GM19025 (cell line): ENCODE data around the gene CUBN.

ENCODE experiments used
- ATAC-seq: cut with Tn5 transposase; IDR thresholded peaks from one replicate; pipeline ENCODE4 v1.9.1; 2021; ENCODE audit warnings: mild to moderate bottlenecking, low read depth, moderate library complexity; ENCODE audit not compliant: unreplicated experiment

CUBN gene

GRCh38 chr10:16999665-17000451, 129.8 kb downstream of the CUBN start:
- ATAC-seq, result no peak

GRCh38 chr10:16996530-16996964, 133.1 kb downstream of the CUBN start:
- ATAC-seq, result no peak

GRCh38 chr10:16995867-16996529, 133.6 kb downstream of the CUBN start:
- ATAC-seq, result no peak

GRCh38 chr10:16993186-16993585, 136.4 kb downstream of the CUBN start:
- no peak for ATAC-seq

GRCh38 chr10:16992611-16993119, 136.9 kb downstream of the CUBN start:
- ATAC-seq, result no peak

GRCh38 chr10:16991011-16991410, 138.6 kb downstream of the CUBN start:
- no peak for ATAC-seq

GRCh38 chr10:16989826-16990293, 139.8 kb downstream of the CUBN start:
- no peak for ATAC-seq

- no peak for ATAC-seq
Measured at GRCh38 chr10:16988900-16989299, 140.7 kb downstream of the CUBN start.

- ATAC-seq, result no peak
Measured at GRCh38 chr10:16987976-16988610, 141.5 kb downstream of the CUBN start.

- no peak for ATAC-seq
Measured at GRCh38 chr10:16987206-16987621, 142.4 kb downstream of the CUBN start.

- no peak for ATAC-seq
Measured at GRCh38 chr10:16986406-16987205, 143.0 kb downstream of the CUBN start.

GRCh38 chr10:16986082-16986405, 143.6 kb downstream of the CUBN start:
- no peak for ATAC-seq

GRCh38 chr10:16984242-16984641, 145.4 kb downstream of the CUBN start:
- no peak for ATAC-seq

- ATAC-seq, result no peak
Measured at GRCh38 chr10:16976803-16977202, 152.8 kb downstream of the CUBN start.

GRCh38 chr10:16975188-16975587, 154.4 kb downstream of the CUBN start:
- ATAC-seq, result no peak

GRCh38 chr10:16968416-16969041, 161.1 kb downstream of the CUBN start:
- ATAC-seq, result no peak

- no peak for ATAC-seq
Measured at GRCh38 chr10:16967866-16968415, 161.7 kb downstream of the CUBN start.

GRCh38 chr10:16966991-16967865, 162.4 kb downstream of the CUBN start:
- no peak for ATAC-seq
